Endodermal cell (in vitro differentiated cells): Measurements from ENCODE around the gene SHBG. TPM values are rescaled to one million over a fixed set of nuclear protein-coding genes. Genes with fewer than 3 reads are reported as not detected.

Experiments used
- DNase-seq: peaks from one replicate; pipeline ENCODE4 v3.0.0-alpha.2; 2017
- H3K27ac ChIP-seq: 2 replicates; pipeline ENCODE4 v1.5.1; 2013; ENCODE audit warnings: mild to moderate bottlenecking, low read depth, low read length, moderate library complexity
- H3K27me3 ChIP-seq: 2 replicates; pipeline ENCODE4 v1.6.1; 2013; ENCODE audit warnings: mild to moderate bottlenecking, low read length, moderate library complexity; ENCODE audit not compliant: insufficient read depth, control insufficient read depth, poor library complexity, severe bottlenecking
- H3K36me3 ChIP-seq: 2 replicates; pipeline ENCODE4 v1.7.0; 2013; ENCODE audit warnings: mild to moderate bottlenecking, low read length, moderate library complexity; ENCODE audit not compliant: control insufficient read depth, insufficient read depth
- H3K4me1 ChIP-seq: one replicate; pipeline ENCODE4 v1.7.0; 2013; ENCODE audit warnings: low read length; ENCODE audit not compliant: control insufficient read depth, insufficient read depth
- H3K4me3 ChIP-seq: 2 replicates; pipeline ENCODE4 v1.5.1; 2013; ENCODE audit warnings: mild to moderate bottlenecking, low read length, moderate library complexity
- H3K9ac ChIP-seq: 2 replicates; pipeline ENCODE4 v1.6.1; 2013; ENCODE audit warnings: mild to moderate bottlenecking, low read length, moderate library complexity; ENCODE audit not compliant: poor library complexity, severe bottlenecking; ENCODE audit errors: extremely low read depth
- H3K9me3 ChIP-seq: 2 replicates; pipeline ENCODE4 v1.6.1; 2013; ENCODE audit warnings: mild to moderate bottlenecking, low read length, moderate library complexity; ENCODE audit not compliant: control insufficient read depth
- H3K27ac Mint-ChIP-seq: 2 replicates; pipeline ENCODE4 v1.8.0; 2020; ENCODE audit warnings: mixed read lengths
- H3K27me3 Mint-ChIP-seq: 2 replicates; pipeline ENCODE4 v1.8.0; 2021; ENCODE audit warnings: mild to moderate bottlenecking, mixed read lengths; ENCODE audit not compliant: insufficient read depth
- H3K36me3 Mint-ChIP-seq: 2 replicates; pipeline ENCODE4 v1.8.0; 2020; ENCODE audit warnings: low read depth, mixed read lengths
- H3K4me1 Mint-ChIP-seq: 2 replicates; pipeline ENCODE4 v1.8.0; 2020; ENCODE audit warnings: mixed read lengths
- H3K4me3 Mint-ChIP-seq: 2 replicates; pipeline ENCODE4 v1.8.0; 2020; ENCODE audit warnings: mild to moderate bottlenecking, moderate library complexity, mixed read lengths
- H3K9me3 Mint-ChIP-seq: 2 replicates; pipeline ENCODE4 v1.8.0; 2020; ENCODE audit warnings: mild to moderate bottlenecking, mixed read lengths
- WGBS, 2 experiments: methylation state at CpG; one replicate each; pipeline versions ENCODE4 v1.1.5 to v1.1.7; 2013; ENCODE audit warnings: missing lambda C conversion rate in 2 of 2, mixed read lengths in 1 of 2; ENCODE audit not compliant: insufficient coverage in 1 of 2, insufficient read length in 1 of 2; 5-methylcytosine and 5-hydroxymethylcytosine counted together
- total RNA-seq, 2 donors: library from RNA; stranded (reverse); fragmentation: NEBNext Ultra II Directional in 1 of 2; extraction: Animal tissue kit (Norgen Biotek cat#: 25700) in 1 of 2; gene quantifications; 2 replicates in 1 of 2; 3 replicates in 1 of 2; pipeline ENCODE4 v1.2.1, GENCODE V29; 2021
- TF ChIP-seq, protein P1 (sequence below): fragments of 200-600 bp; sonication (generic); conservative IDR thresholded peaks from 2 replicates; pipeline ENCODE4 v1.5.0; 2021; ENCODE audit warnings: antibody characterized with exemption, mild to moderate bottlenecking

The SHBG gene
- total RNA-seq, 2 donors from 2014 or later: 0.77 to 1.9 TPM

DNA sequence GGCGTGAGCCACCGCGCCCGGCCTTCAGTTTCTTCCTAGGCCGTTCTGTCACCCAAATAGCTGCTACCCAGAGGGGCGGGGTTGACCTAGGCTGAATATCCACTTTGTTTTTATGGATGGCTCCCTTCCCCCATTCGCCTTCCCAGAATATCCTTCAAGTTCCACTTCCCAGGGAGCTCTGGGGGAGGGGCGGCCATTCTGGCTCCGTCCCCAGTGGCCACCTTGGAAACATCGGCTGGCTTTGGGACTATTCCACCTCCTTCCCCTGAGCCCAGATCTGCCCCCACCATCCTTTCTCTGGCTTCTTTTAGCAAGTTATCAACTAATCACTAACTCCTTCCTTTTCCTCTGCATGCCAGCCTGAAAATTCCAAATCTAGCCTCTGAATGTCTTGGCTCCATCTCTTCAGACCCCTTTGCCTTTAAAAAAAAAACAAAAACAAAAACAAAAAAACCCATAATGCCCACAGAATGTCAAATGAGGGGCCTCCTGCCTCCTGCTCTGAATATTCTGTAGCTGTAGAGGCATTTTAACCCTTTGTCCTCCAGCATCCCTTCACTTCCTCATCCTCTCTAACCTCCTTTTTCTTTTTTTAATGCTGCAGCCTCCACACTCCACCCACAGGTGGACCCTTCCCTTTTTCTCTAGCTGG is 27.1 kb downstream of the SHBG start:
- peak overlapping the region; percentile 85 for H3K27ac Mint-ChIP-seq

DNA sequence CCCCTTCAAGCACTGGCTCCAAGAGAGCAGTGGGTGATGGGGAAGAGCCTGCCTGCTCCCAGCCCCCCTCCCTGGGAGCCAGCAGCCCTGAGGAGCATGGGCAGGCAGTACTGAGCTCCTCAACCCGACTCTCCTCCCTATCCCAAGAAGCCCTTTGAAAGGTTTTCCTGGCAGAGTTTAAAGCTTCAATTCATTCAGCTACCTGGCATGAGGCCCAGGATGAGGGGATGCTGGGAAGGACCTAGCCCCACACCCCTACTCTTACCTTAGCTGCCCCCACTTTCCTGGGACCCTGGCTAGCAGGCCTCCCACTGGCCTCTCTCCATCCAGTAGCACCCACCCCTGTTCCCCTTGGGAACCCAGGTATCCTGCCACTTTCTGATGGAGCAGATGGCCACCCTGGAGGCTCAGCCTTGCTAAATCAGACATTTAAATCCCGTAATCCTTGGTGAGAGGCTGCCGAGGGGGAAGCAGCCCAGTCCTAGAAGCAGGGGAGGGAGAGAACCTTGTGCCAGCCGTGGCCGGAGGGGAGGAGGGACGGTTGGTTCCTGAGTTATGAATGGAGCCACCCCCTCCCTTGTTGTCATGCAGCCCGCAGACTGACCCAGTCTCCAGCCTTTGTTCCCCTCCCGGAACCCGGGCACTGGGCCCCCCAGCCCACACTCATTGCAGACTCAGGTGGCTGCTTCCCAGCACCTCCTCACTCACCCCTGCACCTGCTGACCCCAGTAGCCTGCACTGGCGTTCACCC is 37.9 kb downstream of the SHBG start:
- Mint-ChIP-seq H3K9me3 (no peaks in the 10 kb centered on the region), H3K27ac (peak overlapping the region; percentile 44), H3K27me3 (no peaks in the 10 kb centered on the region), H3K36me3 (peaks cover 44% of the 10 kb centered on the region), H3K4me1 (peaks cover 11% of the 10 kb centered on the region), H3K4me3 (no peak overlapping the region)
- H3K9ac ChIP-seq: no peak overlapping the region
- H3K9me3 ChIP-seq: no peaks in the 10 kb centered on the region
- no peaks in the 10 kb centered on the region for H3K27me3 ChIP-seq
- no peak overlapping the region for H3K27ac ChIP-seq
- 82 to 86% methylated on average over 6 to 10 of the region's 10 CpGs for WGBS, 2 experiments
- TF ChIP-seq, protein P1, sequence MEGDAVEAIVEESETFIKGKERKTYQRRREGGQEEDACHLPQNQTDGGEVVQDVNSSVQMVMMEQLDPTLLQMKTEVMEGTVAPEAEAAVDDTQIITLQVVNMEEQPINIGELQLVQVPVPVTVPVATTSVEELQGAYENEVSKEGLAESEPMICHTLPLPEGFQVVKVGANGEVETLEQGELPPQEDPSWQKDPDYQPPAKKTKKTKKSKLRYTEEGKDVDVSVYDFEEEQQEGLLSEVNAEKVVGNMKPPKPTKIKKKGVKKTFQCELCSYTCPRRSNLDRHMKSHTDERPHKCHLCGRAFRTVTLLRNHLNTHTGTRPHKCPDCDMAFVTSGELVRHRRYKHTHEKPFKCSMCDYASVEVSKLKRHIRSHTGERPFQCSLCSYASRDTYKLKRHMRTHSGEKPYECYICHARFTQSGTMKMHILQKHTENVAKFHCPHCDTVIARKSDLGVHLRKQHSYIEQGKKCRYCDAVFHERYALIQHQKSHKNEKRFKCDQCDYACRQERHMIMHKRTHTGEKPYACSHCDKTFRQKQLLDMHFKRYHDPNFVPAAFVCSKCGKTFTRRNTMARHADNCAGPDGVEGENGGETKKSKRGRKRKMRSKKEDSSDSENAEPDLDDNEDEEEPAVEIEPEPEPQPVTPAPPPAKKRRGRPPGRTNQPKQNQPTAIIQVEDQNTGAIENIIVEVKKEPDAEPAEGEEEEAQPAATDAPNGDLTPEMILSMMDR: no peak
- no peak overlapping the region for H3K4me3 ChIP-seq
- H3K36me3 ChIP-seq: peaks cover 17% of the 10 kb centered on the region
- no peaks in the 10 kb centered on the region for H3K4me1 ChIP-seq
- peak; percentile 54 for DNase-seq

More for the DNA sequence above, 27.1 kb downstream of the SHBG start:
- no peak overlapping the region for H3K9ac ChIP-seq
- peaks cover 27% of the 10 kb centered on the region for H3K27me3 Mint-ChIP-seq
- peaks cover 15% of the 10 kb centered on the region for H3K4me1 Mint-ChIP-seq
- TF ChIP-seq, protein P1: peak; percentile 51
- no peaks in the 10 kb centered on the region for H3K9me3 Mint-ChIP-seq
- no peaks in the 10 kb centered on the region for H3K4me1 ChIP-seq
- no peaks in the 10 kb centered on the region for H3K36me3 Mint-ChIP-seq
- H3K4me3 Mint-ChIP-seq: peak overlapping the region; percentile 35
- no peaks in the 10 kb centered on the region for H3K36me3 ChIP-seq
- H3K27me3 ChIP-seq: peaks cover 14% of the 10 kb centered on the region
- no peak overlapping the region for H3K4me3 ChIP-seq
- 28 to 32% methylated on average over 7 to 10 of the region's 10 CpGs for WGBS, 2 experiments
- peak; percentile 98 for DNase-seq
- no peaks in the 10 kb centered on the region for H3K9me3 ChIP-seq
- peak overlapping the region; percentile 77 for H3K27ac ChIP-seq

DNA sequence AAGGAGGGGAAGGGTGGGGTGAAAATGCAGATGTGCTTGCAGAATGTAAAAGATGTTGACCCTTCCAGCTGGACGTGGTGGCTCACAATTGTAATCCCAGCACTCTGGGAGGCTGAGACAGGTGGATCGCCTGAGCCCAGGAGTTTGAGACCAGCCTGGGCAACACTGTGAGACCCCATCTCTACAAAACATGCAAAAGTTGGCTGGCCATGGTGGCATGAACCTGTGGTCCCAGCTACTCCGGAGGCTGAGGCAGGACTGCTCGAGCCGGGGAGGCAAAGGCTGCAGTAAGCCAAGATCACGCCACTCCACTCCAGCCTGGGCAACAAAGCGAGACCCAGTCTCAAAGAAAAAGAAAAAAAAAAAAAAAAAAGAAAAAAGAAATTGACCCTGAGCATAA is 38.5 kb downstream of the SHBG start:
- Histone ChIP-seq H3K9me3 (peaks cover 6% of the 10 kb centered on the region), H3K4me3 (no peak overlapping the region), H3K36me3 (peaks cover 23% of the 10 kb centered on the region), H3K9ac (no peak overlapping the region), H3K4me1 (no peaks in the 10 kb centered on the region), H3K27me3 (no peaks in the 10 kb centered on the region), H3K27ac (no peak overlapping the region)
- Mint-ChIP-seq H3K27ac (no peak overlapping the region), H3K4me3 (no peak overlapping the region), H3K9me3 (peaks cover 3% of the 10 kb centered on the region), H3K36me3 (peaks cover 51% of the 10 kb centered on the region), H3K4me1 (peaks cover 11% of the 10 kb centered on the region), H3K27me3 (no peaks in the 10 kb centered on the region)
- TF ChIP-seq, protein P1: no peak
- no peak for DNase-seq
- WGBS, 2 experiments: 89 to 94% methylated on average over 6 to 7 of the region's 7 CpGs
